ENCODE data around the gene FBLN1.

GRCh38 chr22:45480717-45481116 is 22.0 kb upstream of the FBLN1 start:
- TF ChIP-seq POLR2A (IDR thresholded peaks at IDR 0.05; ENCODE audit: extremely low read depth, insufficient read length) = no peak
- TF ChIP-seq, protein P1, sequence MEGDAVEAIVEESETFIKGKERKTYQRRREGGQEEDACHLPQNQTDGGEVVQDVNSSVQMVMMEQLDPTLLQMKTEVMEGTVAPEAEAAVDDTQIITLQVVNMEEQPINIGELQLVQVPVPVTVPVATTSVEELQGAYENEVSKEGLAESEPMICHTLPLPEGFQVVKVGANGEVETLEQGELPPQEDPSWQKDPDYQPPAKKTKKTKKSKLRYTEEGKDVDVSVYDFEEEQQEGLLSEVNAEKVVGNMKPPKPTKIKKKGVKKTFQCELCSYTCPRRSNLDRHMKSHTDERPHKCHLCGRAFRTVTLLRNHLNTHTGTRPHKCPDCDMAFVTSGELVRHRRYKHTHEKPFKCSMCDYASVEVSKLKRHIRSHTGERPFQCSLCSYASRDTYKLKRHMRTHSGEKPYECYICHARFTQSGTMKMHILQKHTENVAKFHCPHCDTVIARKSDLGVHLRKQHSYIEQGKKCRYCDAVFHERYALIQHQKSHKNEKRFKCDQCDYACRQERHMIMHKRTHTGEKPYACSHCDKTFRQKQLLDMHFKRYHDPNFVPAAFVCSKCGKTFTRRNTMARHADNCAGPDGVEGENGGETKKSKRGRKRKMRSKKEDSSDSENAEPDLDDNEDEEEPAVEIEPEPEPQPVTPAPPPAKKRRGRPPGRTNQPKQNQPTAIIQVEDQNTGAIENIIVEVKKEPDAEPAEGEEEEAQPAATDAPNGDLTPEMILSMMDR (IDR thresholded peaks at IDR 0.05; ENCODE audit: low read depth, low read length) = no peak
